Gastrocnemius medialis (tissue), 4 donors: Measurements from ENCODE around the gene GARIN5A.

Source experiments
- POLR2A ChIP-seq, 2 donors: fragments of 450-650 bp; IDR thresholded peaks; one replicate each; pipeline ENCODE4 v1.6.1; 2017; ENCODE audit warnings: antibody characterized with exemption in 2 of 2, mild to moderate bottlenecking in 2 of 2, moderate library complexity in 2 of 2
- TF ChIP-seq, protein P1 (sequence below), 5 experiments: fragments of 450-650 bp in 3 of 5; fragments of 200-600 bp in 2 of 5; sonication (generic) in 2 of 5; IDR thresholded peaks in 4 of 5; conservative IDR thresholded peaks in 1 of 5; 1 replicate in 4 of 5; 2 replicates in 1 of 5; pipeline ENCODE4 v1.5.1; 2016 to 2019; ENCODE audit warnings: antibody characterized with exemption in 5 of 5, mild to moderate bottlenecking in 3 of 5, moderate library complexity in 3 of 5

DNA sequence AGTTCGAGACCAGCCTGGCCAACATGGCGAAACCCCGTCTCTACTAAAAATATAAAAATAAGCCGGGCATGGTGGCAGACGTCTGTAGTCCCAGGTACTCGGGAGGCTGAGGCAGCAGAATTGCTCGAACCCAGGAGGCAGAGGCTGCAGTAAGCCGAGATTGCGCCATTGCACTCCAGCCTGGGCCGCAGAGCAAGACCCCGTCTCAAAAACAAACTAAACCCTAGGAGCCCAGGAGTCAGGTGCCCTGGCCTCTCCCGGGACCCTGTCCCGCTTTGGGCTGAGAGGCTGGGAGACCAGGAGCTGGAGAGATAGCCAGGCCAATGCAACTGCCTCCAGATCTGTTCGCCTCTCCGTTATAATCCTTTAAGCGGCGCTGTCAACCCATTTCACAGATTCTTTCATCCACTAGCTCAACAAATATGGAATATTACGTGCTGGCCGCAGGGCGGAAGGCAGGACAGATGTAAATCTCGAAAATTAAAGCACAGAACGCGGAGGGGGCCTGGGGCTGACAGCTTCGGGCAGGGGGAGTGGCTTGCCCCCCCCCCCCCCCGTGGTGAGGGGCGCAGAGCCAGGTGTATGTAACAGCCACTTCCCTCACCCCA lies 49.2 kb downstream of the GARIN5A start:
- TF ChIP-seq POLR2A (IDR thresholded peaks at IDR 0.05) = no peak
- TF ChIP-seq, protein P1, sequence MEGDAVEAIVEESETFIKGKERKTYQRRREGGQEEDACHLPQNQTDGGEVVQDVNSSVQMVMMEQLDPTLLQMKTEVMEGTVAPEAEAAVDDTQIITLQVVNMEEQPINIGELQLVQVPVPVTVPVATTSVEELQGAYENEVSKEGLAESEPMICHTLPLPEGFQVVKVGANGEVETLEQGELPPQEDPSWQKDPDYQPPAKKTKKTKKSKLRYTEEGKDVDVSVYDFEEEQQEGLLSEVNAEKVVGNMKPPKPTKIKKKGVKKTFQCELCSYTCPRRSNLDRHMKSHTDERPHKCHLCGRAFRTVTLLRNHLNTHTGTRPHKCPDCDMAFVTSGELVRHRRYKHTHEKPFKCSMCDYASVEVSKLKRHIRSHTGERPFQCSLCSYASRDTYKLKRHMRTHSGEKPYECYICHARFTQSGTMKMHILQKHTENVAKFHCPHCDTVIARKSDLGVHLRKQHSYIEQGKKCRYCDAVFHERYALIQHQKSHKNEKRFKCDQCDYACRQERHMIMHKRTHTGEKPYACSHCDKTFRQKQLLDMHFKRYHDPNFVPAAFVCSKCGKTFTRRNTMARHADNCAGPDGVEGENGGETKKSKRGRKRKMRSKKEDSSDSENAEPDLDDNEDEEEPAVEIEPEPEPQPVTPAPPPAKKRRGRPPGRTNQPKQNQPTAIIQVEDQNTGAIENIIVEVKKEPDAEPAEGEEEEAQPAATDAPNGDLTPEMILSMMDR (IDR thresholded peaks at IDR 0.05 in 4 of 5, conservative IDR thresholded peaks at IDR 0.05 in 1 of 5) = no peak
